HG02623 (cell line): Measurements from ENCODE around the gene ZBTB17.
"Not testable (repeated sequence)": the region's sequence is repeated elsewhere in the genome, so short reads cannot be mapped to it uniquely, and the experiment has no call there.

Source experiments
- ATAC-seq: cut with Tn5 transposase; IDR thresholded peaks from one replicate; pipeline ENCODE4 v1.9.1; 2021; ENCODE audit warnings: moderate library complexity; ENCODE audit not compliant: unreplicated experiment

The ZBTB17 gene

DNA sequence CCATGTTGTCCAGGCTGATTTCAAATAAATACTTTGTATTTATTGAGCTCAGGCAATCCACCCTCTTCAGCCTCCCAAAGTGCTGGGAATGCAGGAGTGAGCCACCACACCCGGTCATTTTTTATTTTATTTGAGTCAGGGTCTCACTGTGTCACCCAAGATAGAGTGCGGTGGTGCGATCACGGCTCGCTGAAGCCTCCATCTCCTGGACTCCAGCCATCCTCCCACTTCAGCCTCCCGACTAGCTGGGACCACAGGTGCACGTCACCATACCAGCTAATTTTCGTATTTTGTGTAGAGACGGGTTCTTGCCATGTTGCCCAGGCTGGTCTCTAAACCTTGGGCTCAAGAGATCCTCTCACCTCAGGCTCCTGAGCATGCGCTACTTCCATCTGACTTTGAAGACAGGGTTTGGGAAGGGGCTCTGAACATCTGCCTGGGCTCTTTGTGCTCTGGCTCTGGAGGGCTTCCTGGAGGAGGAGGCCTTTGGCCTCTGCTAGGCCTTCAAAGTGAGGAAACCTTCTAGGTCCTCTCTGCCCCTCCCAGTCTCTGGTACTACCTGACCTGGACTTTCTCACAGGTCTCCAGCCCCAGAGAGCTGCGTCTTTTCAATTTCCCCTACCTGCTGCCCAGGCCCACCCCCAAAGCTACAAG, 36.2 kb upstream of the ZBTB17 start:
- ATAC-seq, result no peak

DNA sequence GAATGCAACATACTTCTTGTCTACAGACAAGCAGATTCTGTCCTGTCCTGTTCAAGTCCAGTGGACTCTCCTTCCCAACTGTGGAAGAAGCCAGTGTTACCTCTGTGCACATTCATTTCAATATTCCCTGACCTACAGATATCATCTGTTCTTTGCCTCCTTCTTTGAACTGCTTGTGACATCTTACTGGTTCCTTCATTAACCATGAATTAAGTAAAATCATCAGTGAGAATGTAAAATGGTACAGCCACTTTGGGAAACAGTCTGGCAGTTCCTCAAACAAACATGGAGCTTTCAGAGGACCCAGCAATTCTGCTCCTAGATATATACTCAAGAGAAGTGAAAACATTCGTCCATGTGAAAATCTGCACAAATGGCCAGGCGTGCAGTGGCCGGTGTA, 34.9 kb upstream of the ZBTB17 start:
- no peak for ATAC-seq

DNA sequence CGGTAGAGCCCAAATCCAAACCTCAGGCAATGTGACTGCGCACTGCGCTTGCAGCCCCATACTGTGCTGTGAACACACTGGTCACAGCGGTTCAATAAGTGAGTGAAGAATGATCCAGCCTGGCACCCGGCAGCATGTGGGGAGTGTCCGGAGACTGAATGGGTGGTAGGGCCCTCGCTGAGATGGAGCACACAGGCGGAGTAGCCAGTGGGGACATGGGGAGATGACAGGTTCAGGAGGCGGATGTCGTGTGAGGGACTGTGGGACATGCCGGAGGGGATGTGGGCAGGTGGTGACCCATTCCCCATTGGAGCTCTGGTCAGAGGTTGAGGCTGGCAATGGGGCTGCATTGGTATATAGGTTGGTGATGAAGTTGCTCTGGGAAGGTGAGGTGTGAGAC, 33.8 kb upstream of the ZBTB17 start:
- no peak for ATAC-seq

DNA sequence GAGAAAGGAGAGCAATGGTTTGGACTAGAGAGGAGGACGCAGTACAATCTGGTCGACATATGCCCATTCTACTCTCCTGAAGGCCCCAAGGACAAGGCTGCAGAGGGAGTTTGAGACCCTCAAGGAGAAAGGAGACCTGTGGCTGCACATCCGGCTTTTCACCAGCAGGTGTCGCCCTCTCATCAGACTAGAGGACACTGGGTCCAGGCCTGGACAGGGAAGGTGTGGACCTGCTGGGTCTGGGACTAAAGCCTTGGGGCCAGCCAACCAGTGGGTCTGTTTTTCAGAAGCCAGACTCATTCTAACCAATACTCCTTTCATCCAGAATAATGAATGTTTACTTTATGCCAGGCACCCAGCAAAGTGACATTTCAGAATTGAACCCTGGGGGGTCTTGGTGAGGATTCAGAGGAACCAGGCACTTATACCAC, 33.1 kb upstream of the ZBTB17 start:
- ATAC-seq, result no peak

DNA sequence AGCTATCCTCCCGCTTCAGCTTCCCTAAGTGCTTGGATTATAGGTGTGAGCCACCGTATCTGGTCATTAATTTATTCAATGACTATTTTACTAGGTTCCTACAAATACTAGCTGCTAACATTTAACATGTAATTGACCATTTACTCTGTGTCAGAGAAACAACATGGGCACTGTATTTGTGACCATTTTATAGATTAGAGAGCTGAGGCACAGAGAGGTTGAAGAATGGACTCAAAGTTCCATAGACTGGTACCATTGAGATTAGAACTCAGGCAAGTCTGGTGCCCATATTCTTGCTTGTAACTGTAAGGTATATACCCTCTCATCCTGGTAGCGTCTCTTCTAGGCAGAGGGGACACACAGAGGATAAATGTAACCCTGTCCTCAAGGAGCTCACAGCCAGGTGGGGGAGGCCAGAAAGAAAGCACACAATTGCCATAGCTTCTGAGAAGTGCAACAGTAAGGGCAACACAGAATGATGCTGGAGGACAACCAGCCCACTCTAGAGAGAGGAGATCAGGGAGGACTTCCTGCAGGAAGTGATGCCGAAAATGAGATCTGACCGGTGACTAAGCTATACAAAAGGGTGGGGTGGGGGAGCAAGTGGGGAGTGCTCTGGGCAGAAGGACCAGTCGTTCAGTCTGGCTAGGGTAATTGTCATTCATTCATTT, 31.9 kb upstream of the ZBTB17 start:
- no peak for ATAC-seq

DNA sequence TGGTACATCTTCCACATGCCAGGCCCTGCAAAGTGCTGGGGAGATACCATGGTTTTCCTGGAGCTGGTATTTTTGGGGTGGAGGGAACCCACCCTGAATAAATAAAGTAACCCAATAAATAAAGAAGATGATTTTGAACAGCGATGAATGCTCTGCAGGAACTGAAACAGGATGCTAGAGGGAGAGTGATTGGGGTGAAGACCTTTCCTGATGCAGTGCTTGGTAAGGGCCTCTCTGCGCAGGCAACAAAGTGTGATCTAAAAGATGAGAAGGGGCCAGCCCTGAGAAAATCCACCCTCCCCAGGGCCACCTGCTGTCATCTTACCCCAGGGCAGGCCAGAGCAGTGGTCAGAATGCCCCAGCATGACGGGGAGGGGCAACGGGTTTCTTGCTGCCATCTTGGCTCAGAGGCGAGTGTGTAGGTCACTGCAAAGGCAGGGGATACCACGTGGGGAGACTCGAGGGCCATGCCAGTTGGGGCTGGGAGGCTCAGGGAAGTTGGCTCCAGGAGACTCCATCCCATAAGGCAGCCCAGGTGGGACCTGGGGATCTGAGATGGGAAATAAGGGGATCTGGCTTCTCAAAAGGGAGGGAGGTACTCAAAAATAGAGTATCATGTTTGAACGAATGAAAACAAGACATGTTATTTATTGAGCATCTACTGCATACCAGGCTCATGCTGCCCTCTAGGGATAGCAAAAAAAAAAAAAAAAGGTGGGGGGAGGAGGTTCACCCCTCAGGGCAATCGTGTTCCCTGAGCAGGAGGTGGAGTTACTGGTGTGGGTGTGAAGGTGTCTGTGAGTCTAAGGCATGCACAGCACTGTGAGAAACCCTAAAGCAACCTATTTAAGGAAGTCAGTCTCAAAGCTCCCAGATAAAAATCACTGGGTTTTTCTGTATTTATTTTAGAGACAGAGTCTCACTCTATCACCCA, 30.9 kb upstream of the ZBTB17 start:
- no peak for ATAC-seq

DNA sequence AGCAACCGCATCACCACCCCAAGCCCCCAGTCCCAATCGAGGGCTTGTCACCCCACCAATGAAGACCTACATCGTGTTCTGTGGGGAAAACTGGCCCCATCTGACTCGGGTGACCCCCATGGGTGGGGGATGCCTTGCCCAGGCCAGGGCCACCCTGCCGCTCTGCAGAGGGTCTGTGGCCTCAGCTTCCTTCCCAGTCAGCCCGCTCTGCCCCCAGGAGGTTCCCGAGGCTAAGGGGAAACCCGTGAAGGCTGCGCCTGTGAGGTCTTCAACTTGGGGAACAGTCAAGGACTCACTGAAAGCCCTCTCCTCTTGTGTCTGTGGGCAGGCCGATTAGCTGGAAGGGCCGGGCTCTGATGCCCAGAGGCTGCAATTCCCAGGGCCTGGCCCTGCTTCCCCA, 30.1 kb upstream of the ZBTB17 start:
- no peak for ATAC-seq

DNA sequence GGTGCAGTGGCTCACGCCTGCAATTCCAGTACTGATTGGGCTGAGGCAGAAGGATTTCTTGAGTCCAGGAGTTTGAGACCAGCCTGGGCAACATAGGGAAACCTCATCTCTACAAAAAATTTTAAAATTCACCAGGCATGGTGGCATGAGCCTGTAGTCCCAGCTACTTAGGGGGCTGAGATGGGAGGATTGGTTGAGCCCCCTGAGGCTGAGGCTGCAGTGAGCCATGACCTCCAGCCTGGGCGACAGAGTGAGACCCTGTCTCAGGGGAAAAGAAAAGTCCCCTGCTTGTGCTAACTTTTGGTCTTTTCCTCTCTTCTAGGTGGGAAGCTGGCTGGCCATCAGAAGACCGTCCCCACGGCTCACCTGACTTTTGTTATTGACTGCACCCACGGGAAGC, 29.7 kb upstream of the ZBTB17 start:
- no peak for ATAC-seq

DNA sequence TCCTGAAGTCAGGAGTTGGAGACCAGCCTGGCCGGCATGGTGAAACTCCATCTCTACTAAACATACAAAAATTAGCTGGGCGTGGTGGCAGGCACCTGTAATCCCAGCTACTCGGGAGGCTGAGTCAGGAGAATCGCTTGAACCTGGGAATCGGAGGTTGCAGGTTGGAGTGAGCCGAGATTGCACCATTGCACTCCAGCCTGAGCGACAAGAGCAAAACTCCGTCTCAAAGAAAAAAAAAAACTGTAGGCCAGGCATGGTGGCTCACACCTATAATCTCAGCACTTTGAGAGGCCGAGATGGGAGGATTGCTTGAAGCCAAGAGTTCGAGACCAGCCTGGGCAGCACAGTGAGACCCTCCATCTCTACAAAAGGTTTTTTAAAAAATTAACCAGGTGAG, 25.4 kb upstream of the ZBTB17 start:
- not testable (repeated sequence) for ATAC-seq

DNA sequence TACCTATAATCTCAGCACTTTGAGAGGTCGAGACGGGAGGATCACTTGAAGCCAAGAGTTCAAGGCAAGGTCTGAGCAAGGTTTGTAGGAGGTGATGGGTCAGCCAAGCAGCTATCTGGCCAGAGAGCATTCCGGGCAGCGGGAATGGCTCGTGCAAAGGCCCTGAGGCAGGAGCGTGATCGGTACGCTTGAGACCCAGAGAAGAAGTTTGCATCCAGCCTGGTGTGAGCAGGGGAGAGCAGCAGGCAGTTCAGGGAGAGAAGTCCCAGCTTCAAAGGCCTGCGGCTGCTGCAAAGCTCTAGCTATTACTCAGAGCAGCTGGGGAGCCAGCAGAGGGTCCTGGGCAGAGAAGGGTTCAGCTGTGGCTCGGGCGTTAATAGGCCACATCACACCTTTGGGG, 23.0 kb upstream of the ZBTB17 start:
- ATAC-seq, result no peak

DNA sequence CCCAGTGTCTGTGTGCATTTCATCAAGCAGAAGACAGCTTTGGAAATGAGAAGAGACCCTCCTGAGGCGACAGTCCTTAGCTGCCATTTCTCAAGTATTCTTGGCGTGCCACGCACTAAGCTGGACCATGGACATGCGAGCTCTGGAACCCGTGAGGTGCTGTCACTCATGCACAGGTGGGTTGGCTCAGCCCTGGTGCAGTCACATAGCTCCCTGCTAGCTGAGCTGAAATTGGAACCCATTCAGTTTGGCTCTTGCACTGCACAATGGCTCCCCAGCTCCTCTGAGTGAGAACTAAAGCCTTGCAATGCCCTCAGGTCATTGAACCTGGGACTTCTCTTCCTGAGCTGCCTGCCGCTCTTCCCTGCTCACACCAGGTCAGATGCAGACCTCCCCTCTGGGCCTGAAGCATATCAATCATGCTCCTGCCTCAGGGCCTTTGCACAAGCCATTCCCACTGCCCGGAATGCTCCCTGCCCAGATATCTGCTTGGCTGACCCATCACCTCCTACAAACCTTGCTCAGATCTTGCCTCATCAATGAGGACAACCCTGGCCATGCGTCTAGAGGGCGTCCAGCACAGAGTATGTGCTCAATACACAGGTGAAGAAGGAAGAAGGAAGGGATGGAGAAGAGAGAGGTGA, 21.9 kb upstream of the ZBTB17 start:
- ATAC-seq, result no peak

DNA sequence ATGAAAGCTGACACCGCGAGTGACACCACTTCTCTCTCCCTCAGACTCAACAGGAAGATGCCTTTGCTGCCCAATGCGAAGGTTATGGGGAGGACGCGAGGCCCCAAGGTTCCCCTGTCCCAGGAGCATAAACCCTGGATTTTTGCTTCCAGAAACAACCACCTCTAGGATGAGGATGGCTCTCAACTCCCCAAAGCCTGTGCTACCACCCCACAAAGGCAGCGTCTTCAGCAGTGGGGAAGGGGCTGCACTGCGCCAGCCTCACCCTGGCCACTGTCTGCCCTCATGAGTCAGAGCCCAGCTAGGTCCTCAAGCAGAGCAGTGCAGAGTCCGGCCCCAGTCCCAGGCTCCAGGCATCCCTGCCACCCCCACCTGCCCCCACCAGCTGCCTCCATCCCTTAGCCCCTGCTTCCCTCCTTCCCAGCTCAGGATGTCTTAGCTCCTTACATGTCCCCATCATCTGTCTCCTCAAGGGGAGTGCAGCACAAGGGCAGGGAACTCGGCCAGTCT, 21.2 kb upstream of the ZBTB17 start:
- ATAC-seq, result no peak

DNA sequence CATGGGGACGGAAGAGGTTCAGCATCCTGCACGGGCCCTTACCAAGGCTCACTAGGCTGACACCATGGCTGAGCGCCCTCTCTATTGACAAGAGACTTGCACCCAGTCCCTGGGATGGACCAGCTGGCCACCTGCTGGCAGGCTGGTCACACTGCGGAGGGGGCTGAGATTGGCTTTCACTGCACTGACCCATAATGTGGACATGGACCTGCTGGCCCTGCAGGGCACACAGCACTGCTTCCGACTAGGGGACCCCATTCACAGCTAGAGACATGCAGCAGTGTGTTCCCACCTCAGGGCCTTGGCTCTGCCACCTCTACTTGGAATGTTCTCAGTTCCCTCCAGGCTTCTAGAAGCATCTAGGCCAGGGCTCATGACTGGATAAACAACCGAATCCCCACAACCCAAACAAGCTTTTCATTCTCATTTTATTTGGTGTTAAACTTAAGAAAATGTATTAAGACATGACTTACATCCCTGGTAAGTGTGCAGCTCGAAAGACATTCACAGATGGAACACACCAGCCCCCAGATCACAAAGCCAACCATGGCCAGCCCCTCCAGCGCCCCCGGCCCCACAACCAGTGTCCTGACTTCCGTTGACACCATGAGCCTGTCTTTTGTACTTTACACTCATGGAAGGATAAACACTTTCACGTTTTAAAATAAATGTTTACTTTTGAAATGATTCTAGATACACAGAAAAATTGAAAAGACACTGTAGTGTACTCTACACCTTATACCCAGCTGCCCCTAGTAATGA, 18.9 kb upstream of the ZBTB17 start:
- no peak for ATAC-seq

DNA sequence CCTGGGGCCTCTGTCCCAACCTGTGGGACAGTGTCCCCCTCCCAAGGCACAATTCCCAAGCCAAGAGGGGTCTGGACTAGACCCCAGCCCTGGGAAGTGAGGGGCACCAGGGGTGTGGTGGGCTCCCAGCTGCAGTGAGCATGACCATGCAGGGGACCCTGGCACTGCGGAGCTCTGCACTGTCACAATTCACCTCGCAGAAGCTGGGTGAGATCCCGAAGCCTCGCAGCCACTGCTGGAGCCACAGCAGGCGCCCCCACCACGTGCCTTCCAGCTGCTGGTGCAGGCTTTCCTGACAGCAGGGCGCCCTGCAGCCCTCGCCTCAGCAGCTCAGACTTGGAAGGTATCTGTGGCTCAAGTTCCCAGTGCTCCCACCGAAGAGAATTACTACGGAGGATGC, 18.2 kb upstream of the ZBTB17 start:
- ATAC-seq, result no peak

DNA sequence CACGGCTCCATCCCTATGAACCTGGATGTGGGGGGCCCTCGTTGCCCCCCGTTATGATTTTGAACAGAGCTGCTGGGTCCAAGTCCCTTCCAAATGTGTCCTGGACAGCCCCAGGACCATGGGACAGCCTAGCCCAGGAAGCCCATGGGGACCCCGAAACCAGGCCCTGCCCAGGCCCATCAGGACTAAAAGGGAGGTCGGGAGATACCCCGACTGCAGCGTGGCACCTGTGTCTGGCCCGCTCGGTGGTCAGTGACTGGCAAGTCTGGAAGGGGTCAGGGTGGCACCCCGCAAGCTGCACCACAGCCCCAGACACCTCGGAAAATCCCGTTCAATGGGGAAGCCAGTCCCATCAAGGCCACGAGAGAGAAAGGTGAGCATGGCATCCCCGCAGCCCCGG, 17.8 kb upstream of the ZBTB17 start:
- ATAC-seq, result no peak

DNA sequence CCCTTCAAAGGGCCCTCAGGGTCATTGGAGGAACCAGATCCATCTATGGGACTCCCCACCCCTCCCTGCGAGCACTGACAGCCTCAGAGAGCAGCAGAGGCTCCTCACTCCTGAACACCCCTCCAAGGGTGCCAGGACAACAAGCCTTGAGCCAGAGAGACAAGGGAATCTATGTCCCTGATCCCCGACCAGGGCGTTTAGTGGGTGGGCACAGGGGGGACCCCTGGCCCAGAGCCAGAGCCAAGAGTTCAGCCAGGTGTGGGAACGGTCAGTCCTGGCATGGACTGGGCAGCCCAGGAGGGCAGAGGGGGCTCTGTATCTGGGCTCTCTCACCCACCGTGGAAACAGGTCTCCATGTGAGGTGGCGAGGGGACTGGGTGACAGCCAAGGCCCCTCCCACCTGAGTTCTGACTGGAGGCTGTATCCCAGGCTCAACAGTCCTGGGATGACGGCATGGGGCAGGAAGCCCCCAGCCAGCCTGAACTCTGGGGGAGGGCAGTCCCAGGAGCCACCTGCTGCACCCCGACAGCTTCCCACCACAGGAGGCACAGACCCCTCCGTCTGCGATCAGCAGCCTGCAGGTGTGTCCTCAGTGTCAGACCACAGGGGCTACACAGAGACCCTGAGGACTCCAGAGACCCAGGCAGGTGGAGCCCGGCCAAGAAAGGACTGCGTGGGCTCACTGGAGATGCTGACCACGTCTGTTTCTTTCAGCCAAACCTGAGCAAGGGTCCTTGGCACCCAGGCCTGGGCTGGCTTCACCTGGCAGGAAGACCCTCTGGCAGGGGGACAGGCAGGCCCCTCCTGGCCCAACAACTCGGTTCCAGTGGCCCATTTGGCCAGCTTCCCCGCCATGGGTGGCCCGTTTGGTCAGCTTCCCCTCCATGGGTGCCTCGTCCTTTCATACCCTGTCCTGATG, 16.9 kb upstream of the ZBTB17 start:
- no peak for ATAC-seq

DNA sequence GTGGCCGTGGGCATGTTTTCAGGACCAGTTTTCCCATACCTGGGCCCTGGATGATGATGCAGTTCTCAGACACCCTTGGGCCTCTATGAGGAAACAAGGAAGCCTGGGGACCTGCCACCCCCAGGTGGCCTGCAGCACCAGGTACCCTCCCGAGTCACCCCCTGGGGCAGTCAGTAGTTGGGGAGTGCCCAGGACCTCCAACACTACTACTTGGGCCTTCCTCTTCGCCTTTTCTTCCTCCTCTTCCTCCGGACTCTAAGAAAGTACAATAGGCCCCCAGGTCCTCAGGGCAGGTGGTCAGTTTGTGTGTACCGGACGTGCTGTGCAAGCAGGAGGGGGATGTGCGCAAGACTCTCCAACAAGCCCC, 16.3 kb upstream of the ZBTB17 start:
- ATAC-seq, result no peak

DNA sequence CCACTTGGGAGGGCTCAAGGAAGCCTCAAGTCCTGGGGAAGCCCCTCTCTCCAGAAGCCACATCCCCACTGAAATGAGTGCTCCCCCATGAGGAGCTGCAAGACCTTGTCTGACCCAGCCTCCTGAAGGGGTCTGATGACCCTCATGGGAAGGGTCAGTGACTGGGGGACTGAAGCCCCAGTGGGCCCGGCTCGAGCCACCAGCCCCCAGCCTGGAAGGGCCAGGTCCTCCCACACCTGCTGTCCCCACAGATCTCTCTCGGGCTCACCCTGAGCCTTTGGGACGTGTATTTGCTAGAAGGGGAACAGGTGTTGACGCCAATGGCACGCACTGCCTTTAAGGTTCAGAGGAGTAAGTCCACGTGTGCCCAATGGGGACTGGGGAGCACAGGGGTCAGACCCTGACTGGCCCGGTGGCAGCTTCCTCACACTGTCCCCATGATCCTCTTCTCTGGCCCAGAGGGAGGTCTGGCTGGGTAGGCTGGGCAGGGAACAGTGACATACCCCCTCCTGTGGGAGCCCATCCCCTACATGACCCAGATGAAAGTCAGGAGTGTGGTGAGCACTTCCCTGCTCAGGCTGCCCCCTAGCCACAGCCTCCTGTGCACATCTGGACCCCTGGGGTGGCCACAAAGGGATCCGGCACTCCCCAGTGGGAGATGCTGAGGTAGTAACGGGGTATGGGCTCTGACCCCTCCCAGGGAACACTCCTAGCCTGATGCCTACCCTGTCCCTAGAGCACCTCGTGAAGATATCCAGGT, 15.7 kb upstream of the ZBTB17 start:
- ATAC-seq, result no peak

DNA sequence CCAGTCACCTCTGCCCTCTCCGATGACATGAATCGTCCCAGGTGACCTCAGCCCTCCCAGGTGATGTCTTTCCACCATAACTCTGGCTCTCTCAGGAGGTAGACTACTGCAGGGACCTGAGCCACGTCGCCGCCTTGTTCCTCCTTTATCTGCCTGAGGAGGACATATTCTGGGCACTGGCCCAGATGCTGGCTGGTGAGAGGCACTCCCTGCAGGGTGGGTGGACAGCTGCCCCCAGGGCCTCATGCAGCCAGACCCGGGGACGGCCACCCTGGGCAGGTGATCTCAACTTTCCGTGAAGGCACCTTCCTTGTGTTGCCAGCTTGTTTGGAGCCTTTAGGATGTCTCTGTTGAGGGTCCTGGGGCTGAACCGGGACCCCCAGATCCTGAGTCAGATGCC, 13.9 kb upstream of the ZBTB17 start:
- ATAC-seq, result no peak
